IMR-90 (cell line): ENCODE results near the gene CYP19A1. TPM values are rescaled to one million over a fixed set of nuclear protein-coding genes. Genes with fewer than 3 reads are reported as not detected.
A peak's percentile ranks its signal among the peaks of the same experiment; 100 is the strongest.

Experiments used
- ATAC-seq: fragments of 200-7000 bp; cut with Tn5 transposase; 2 replicates; pipeline ENCODE4 v1.9.1; 2020; ENCODE audit warnings: low read depth, mild to moderate bottlenecking, moderate library complexity
- BruUV-seq: library from RNA; stranded (reverse); fragments of 400-500 nt; replicated peaks from 2 replicates; lab custom pipeline; 2021; lab: Mats Ljungman, UMichigan
- CTCF ChIA-PET: fragments of 300-600 bp; formaldehyde crosslinking; extraction: SDS; loops from one replicate; lab custom pipeline; 2021; ENCODE audit warnings: antibody characterized with exemption; lab: Yijun Ruan, JAX
- POLR2A ChIA-PET: fragments of 300-600 bp; sonication (Branson Sonifier 250); formaldehyde crosslinking; loops from one replicate; lab custom pipeline; 2022; ENCODE audit warnings: antibody characterized with exemption; ENCODE audit not compliant: unreplicated experiment; lab: Charles Lee
- DNase-seq: peaks from one replicate; pipeline ENCODE4 v3.0.0; 2013
- H2AFZ ChIP-seq: replicated peaks from 2 replicates; pipeline ENCODE3; 2013; ENCODE audit warnings: low read length, mild to moderate bottlenecking; ENCODE audit not compliant: poor library complexity
- H2AK5ac ChIP-seq: 2 replicates; pipeline ENCODE4 v1.6.1; 2013; ENCODE audit warnings: low read depth, low read length, inconsistent platforms
- H2AK9ac ChIP-seq: replicated peaks from 2 replicates; pipeline ENCODE3; 2013; ENCODE audit warnings: mild to moderate bottlenecking, low read depth, low read length, moderate library complexity; ENCODE audit not compliant: poor library complexity
- H2BK120ac ChIP-seq: 2 replicates; pipeline ENCODE4 v1.6.1; 2013; ENCODE audit warnings: low read depth, low read length, inconsistent platforms
- H2BK15ac ChIP-seq: 3 replicates; pipeline ENCODE4 v1.6.1; 2013; ENCODE audit warnings: low read depth, low read length, inconsistent platforms
- H2BK20ac ChIP-seq: 2 replicates; pipeline ENCODE4 v1.6.1; 2013; ENCODE audit warnings: low read depth, mild to moderate bottlenecking, inconsistent platforms, low read length, moderate library complexity
- H2BK5ac ChIP-seq: 2 replicates; pipeline ENCODE4 v1.6.1; 2013; ENCODE audit warnings: mild to moderate bottlenecking, low read depth, low read length, inconsistent platforms; ENCODE audit not compliant: poor library complexity, severe bottlenecking
- H3K14ac ChIP-seq: replicated peaks from 2 replicates; pipeline ENCODE4 v1.6.1; 2013; ENCODE audit warnings: low read depth, low read length, inconsistent platforms
- H3K18ac ChIP-seq: 2 replicates; pipeline ENCODE4 v1.6.1; 2013; ENCODE audit warnings: low read depth, low read length, control low read depth
- H3K23ac ChIP-seq: 2 replicates; pipeline ENCODE4 v1.6.1; 2013; ENCODE audit warnings: low read depth, low read length, inconsistent platforms
- H3K27ac ChIP-seq: 2 replicates; pipeline ENCODE4 v1.5.1; 2013; ENCODE audit warnings: mild to moderate bottlenecking, control low read depth, low read length; ENCODE audit not compliant: insufficient read depth
- H3K27me3 ChIP-seq: 2 replicates; pipeline ENCODE4 v1.6.1; 2013; ENCODE audit warnings: low read length; ENCODE audit not compliant: control insufficient read depth, insufficient read depth
- H3K36me3 ChIP-seq: 2 replicates; pipeline ENCODE4 v1.6.1; 2013; ENCODE audit warnings: low read length, mixed read lengths; ENCODE audit not compliant: control insufficient read depth, insufficient read depth
- H3K4ac ChIP-seq: 2 replicates; pipeline ENCODE4 v1.6.1; 2013; ENCODE audit warnings: low read depth, low read length, inconsistent platforms
- H3K4me1 ChIP-seq: 2 replicates; pipeline ENCODE4 v1.6.1; 2013; ENCODE audit warnings: low read length, mixed read lengths; ENCODE audit not compliant: control insufficient read depth, insufficient read depth
- H3K4me2 ChIP-seq: 2 replicates; pipeline ENCODE4 v1.6.1; 2013; ENCODE audit warnings: low read depth, mild to moderate bottlenecking, control low read depth, low read length, moderate library complexity
- H3K4me3 ChIP-seq: 2 replicates; pipeline ENCODE4 v1.5.1; 2013; ENCODE audit warnings: low read depth, mild to moderate bottlenecking, control low read depth, low read length, moderate library complexity; ENCODE audit not compliant: insufficient read depth
- H3K56ac ChIP-seq: 2 replicates; pipeline ENCODE4 v1.6.1; 2013; ENCODE audit warnings: low read length, inconsistent platforms; ENCODE audit not compliant: insufficient read depth; ENCODE audit errors: extremely low read depth
- H3K79me1 ChIP-seq, 2 experiments: 2 replicates each; pipeline ENCODE4 v1.6.1; 2013; ENCODE audit warnings: low read length in 2 of 2, inconsistent platforms in 1 of 2, low read depth in 1 of 2
- H3K9ac ChIP-seq: 2 replicates; pipeline ENCODE4 v1.6.1; 2013; ENCODE audit warnings: low read depth, low read length, control low read depth
- H3K9me1 ChIP-seq: 2 replicates; pipeline ENCODE4 v1.6.1; 2013; ENCODE audit warnings: low read length, inconsistent platforms; ENCODE audit not compliant: insufficient read depth
- H3K9me3 ChIP-seq: 2 replicates; pipeline ENCODE4 v1.6.1; 2013; ENCODE audit warnings: low read length; ENCODE audit not compliant: control insufficient read depth, insufficient read depth
- H4K20me1 ChIP-seq: 2 replicates; pipeline ENCODE4 v1.6.1; 2013; ENCODE audit warnings: low read length, inconsistent platforms; ENCODE audit not compliant: insufficient read depth
- H4K5ac ChIP-seq: 2 replicates; pipeline ENCODE4 v1.6.1; 2013; ENCODE audit warnings: mild to moderate bottlenecking, low read depth, low read length, control low read depth
- H4K8ac ChIP-seq, 2 experiments: 2 replicates each; pipeline ENCODE4 v1.6.1; 2013; ENCODE audit warnings: low read depth in 2 of 2, low read length in 2 of 2, control low read depth in 1 of 2, inconsistent platforms in 1 of 2
- H4K91ac ChIP-seq: 2 replicates; pipeline ENCODE4 v1.6.1; 2013; ENCODE audit warnings: low read depth, low read length, inconsistent platforms; ENCODE audit not compliant: insufficient read depth
- BHLHE40 ChIP-seq: fragments of 150-350 bp; IDR thresholded peaks from 2 replicates; pipeline ENCODE4 v1.6.1; 2016; ENCODE audit warnings: mild to moderate bottlenecking, low read depth, low read length
- CEBPB ChIP-seq: IDR thresholded peaks from 2 replicates; pipeline ENCODE4 v1.6.1; 2012; ENCODE audit warnings: low read depth, low read length, improper control_type of control experiment
- CHD1 ChIP-seq: IDR thresholded peaks from 2 replicates; pipeline ENCODE4 v1.6.1; 2012; ENCODE audit warnings: low read depth, low read length, improper control_type of control experiment
- CTCF ChIP-seq: conservative IDR thresholded peaks from 2 replicates; pipeline ENCODE4 v1.5.1; 2012; ENCODE audit warnings: mild to moderate bottlenecking, low read depth, low read length, improper control_type of control experiment
- ELK1 ChIP-seq: fragments of 150-350 bp; IDR thresholded peaks from 2 replicates; pipeline ENCODE4 v1.6.1; 2016; ENCODE audit warnings: low read depth, mild to moderate bottlenecking, low read length, moderate library complexity, borderline replicate concordance
- FOS ChIP-seq: fragments of 150-350 bp; IDR thresholded peaks from 2 replicates; pipeline ENCODE4 v1.6.1; 2016; ENCODE audit warnings: low read depth, low read length
- MAFK ChIP-seq: IDR thresholded peaks from 2 replicates; pipeline ENCODE4 v1.6.1; 2012; ENCODE audit warnings: low read depth, low read length, improper control_type of control experiment
- MAZ ChIP-seq: IDR thresholded peaks from 2 replicates; pipeline ENCODE4 v1.6.1; 2012; ENCODE audit warnings: low read depth, mild to moderate bottlenecking, low read length, improper control_type of control experiment, moderate library complexity, borderline replicate concordance
- MXI1 ChIP-seq: IDR thresholded peaks from 2 replicates; pipeline ENCODE4 v1.6.1; 2012; ENCODE audit warnings: low read depth, mild to moderate bottlenecking, low read length, moderate library complexity, borderline replicate concordance
- NFE2L2 ChIP-seq: fragments of 150-350 bp; IDR thresholded peaks from 2 replicates; pipeline ENCODE4 v1.6.1; 2016; ENCODE audit warnings: low read depth, mild to moderate bottlenecking, low read length
- POLR2A ChIP-seq: IDR thresholded peaks from 2 replicates; pipeline ENCODE4 v1.6.1; 2012; ENCODE audit warnings: mild to moderate bottlenecking, low read depth, low read length
- RAD21 ChIP-seq: IDR thresholded peaks from 2 replicates; pipeline ENCODE4 v1.6.1; 2012; ENCODE audit warnings: low read length, improper control_type of control experiment
- RCOR1 ChIP-seq: IDR thresholded peaks from 2 replicates; pipeline ENCODE4 v1.6.1; 2012; ENCODE audit warnings: mild to moderate bottlenecking, low read length, improper control_type of control experiment; ENCODE audit not compliant: insufficient replicate concordance
- RFX5 ChIP-seq: IDR thresholded peaks from 2 replicates; pipeline ENCODE4 v1.8.0; 2012; ENCODE audit warnings: low read depth, mild to moderate bottlenecking, low read length, moderate library complexity
- SMC3 ChIP-seq: fragments of 150-350 bp; IDR thresholded peaks from 2 replicates; pipeline ENCODE4 v1.6.1; 2016; ENCODE audit warnings: low read depth, mild to moderate bottlenecking, antibody characterized with exemption, low read length, moderate library complexity
- WGBS, 2 experiments: methylation state at CpG; one replicate each; pipeline versions ENCODE4 v1.1.5 to v1.1.7; 2013; ENCODE audit warnings: missing lambda C conversion rate in 2 of 2; ENCODE audit not compliant: insufficient read length in 1 of 2; ENCODE audit errors: extremely low coverage in 2 of 2; 5-methylcytosine and 5-hydroxymethylcytosine counted together
- dilution Hi-C: fragments of 300-500 bp; cut with HindIII; formaldehyde crosslinking; loops from one replicate; pipeline ENCODE4 v1.14.3; 2018; ENCODE audit warnings: low sequenced_read_pairs; ENCODE audit not compliant: unreplicated experiment
- in situ Hi-C: fragments of 300-500 bp; cut with MboI; formaldehyde crosslinking; loops from 3 replicates; pipeline ENCODE4 v1.14.3; 2019; ENCODE audit warnings: low sequenced_read_pairs, inconsistent platforms, mixed read lengths
- intact Hi-C: fragments of 100-400 bp; cut with micrococcal nuclease; formaldehyde crosslinking; loops from 2 replicates; pipeline ENCODE4 v1.10.0; 2022
- polyA plus RNA-seq, 3 experiments: library from polyadenylated mRNA; depleted of rRNA; stranded (reverse); fragments of >200 nt; gene quantifications; 2 replicates each; pipeline ENCODE4 v1.2.3, GENCODE V29; 2012; ENCODE audit warnings: low replicate concordance in 1 of 3
- total RNA-seq: library from RNA; depleted of rRNA; stranded (reverse); fragments of >200 nt; gene quantifications from 2 replicates; pipeline ENCODE4 v1.2.3, GENCODE V29; 2012
- TF ChIP-seq, protein P1 (sequence below): fragments of 150-350 bp; IDR thresholded peaks from 2 replicates; pipeline ENCODE4 v1.6.1; 2017; ENCODE audit warnings: mild to moderate bottlenecking, antibody characterized with exemption, low read length, low read depth

CYP19A1 gene
- total and polyA plus RNA-seq, 2 of the 4 experiments (the other 2 are of a cell fraction), result not detected

DNA sequence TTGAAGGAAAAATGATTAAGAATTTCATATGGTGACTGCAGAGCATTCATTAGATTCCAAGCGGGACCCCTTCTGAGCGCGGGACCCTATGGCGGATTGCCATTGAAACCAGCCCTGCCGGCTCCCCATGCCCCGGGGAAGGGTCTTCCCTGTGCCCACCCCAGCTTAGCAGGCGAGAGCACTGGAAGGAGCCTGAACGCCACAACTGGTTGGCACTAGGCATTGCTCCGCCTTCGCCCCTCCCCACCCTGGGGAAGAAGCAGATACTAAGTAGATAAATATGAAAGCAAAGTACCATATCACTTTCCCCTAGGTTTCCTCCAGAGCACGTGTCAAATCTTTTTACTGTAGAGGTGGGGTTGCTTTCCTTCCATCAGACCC, 70.7 kb downstream of the CYP19A1 start:
- no peaks in the 10 kb centered on the region for H3K36me3 ChIP-seq
- DNase-seq (no peak), ATAC-seq (peak; percentile 78)
- peak overlapping the region; percentile 24; the same call in 1 of the 2 replicates for H3K4me2 ChIP-seq
- H3K27me3 ChIP-seq, result peaks cover 72% of the 10 kb centered on the region
- H3K9me3 ChIP-seq, result peaks cover under 1% of the 10 kb centered on the region
- no peak overlapping the region for H2BK15ac ChIP-seq
- H3K4ac ChIP-seq, result no peak overlapping the region
- H4K8ac ChIP-seq, result no peak overlapping the region
- no peaks in the 10 kb centered on the region for H3K4me1 ChIP-seq
- intact Hi-C loops, result no loop called here
- no peak overlapping the region for H3K27ac ChIP-seq
- TF ChIP-seq NFE2L2 (no peak), MAZ (no peak), FOS (no peak), ELK1 (no peak), BHLHE40 (no peak), SMC3 (no peak), MAFK (no peak), POLR2A (no peak), MXI1 (no peak), RAD21 (no peak), RCOR1 (no peak), CEBPB (no peak), CTCF (no peak), RFX5 (no peak), CHD1 (no peak)
- TF ChIP-seq, protein P1, sequence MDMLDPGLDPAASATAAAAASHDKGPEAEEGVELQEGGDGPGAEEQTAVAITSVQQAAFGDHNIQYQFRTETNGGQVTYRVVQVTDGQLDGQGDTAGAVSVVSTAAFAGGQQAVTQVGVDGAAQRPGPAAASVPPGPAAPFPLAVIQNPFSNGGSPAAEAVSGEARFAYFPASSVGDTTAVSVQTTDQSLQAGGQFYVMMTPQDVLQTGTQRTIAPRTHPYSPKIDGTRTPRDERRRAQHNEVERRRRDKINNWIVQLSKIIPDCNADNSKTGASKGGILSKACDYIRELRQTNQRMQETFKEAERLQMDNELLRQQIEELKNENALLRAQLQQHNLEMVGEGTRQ, result no peak
- no peaks in the 10 kb centered on the region; the same call in 1 of the 2 replicates for H4K20me1 ChIP-seq
- dilution Hi-C loops, result no loop called here
- H2AK5ac ChIP-seq, result no peak overlapping the region
- no CpG with 5 or more reads among the region's 11 CpGs for WGBS, 2 experiments
- H3K79me1 ChIP-seq, result no peaks in the 10 kb centered on the region
- H3K18ac ChIP-seq, result no peak overlapping the region
- no peak overlapping the region for H3K9ac ChIP-seq
- CTCF ChIA-PET, result interaction anchor here (0.6 to 1.3 kb wide), 2 partner anchors 14 to 376 kb away, joined by 4 to 6 read pairs; no protein-coding TSS in a partner anchor
- H4K5ac ChIP-seq, result no peak overlapping the region
- H3K9me1 ChIP-seq, result no peaks in the 10 kb centered on the region
- no peak overlapping the region for H2BK5ac ChIP-seq
- no TSS peak for BruUV-seq
- no peak overlapping the region for H3K56ac ChIP-seq
- H4K91ac ChIP-seq, result no peak overlapping the region
- H3K4me3 ChIP-seq, result peak overlapping the region; percentile 6; the same call in 1 of the 2 replicates
- no peak overlapping the region for H2AK9ac ChIP-seq
- no peak overlapping the region for H3K23ac ChIP-seq
- H2BK20ac ChIP-seq, result no peak overlapping the region
- in situ Hi-C loops, result no loop called here
- POLR2A ChIA-PET, result no interaction called here
- H2AFZ ChIP-seq, result peak overlapping the region; percentile 61
- no peak overlapping the region for H3K14ac ChIP-seq
- no peak overlapping the region for H2BK120ac ChIP-seq
